Stomach smooth muscle (tissue), 2 donors: ENCODE measurements around the gene TSPAN18.

Source experiments
- H3K27ac ChIP-seq: one replicate; pipeline ENCODE4 v1.7.0; 2013; ENCODE audit warnings: mild to moderate bottlenecking, low read length, inconsistent platforms
- H3K27me3 ChIP-seq, 2 donors: one replicate each; pipeline ENCODE4 v1.7.0; 2013; ENCODE audit warnings: low read length in 2 of 2; ENCODE audit not compliant: insufficient read depth in 2 of 2, control insufficient read depth in 1 of 2
- H3K36me3 ChIP-seq, 2 donors: one replicate each; pipeline ENCODE4 v1.7.0; 2013; ENCODE audit warnings: low read length in 2 of 2; ENCODE audit not compliant: control insufficient read depth in 2 of 2, insufficient read depth in 2 of 2
- H3K4me1 ChIP-seq: one replicate; pipeline ENCODE4 v1.7.0; 2013; ENCODE audit warnings: low read length; ENCODE audit not compliant: control insufficient read depth, insufficient read depth
- H3K4me3 ChIP-seq, 2 donors: one replicate each; pipeline ENCODE4 v1.7.0; 2013; ENCODE audit warnings: low read length in 2 of 2
- H3K9ac ChIP-seq, 2 donors: one replicate each; pipeline ENCODE4 v1.7.0; 2013; ENCODE audit warnings: low read length in 2 of 2, mild to moderate bottlenecking in 1 of 2
- H3K9me3 ChIP-seq, 2 donors: one replicate each; pipeline ENCODE4 v1.7.0; 2013; ENCODE audit warnings: low read length in 2 of 2; ENCODE audit not compliant: control insufficient read depth in 2 of 2
- donor health status: healthy.
- donor health status: Pancreatic carcinoma.

TSPAN18 gene

DNA sequence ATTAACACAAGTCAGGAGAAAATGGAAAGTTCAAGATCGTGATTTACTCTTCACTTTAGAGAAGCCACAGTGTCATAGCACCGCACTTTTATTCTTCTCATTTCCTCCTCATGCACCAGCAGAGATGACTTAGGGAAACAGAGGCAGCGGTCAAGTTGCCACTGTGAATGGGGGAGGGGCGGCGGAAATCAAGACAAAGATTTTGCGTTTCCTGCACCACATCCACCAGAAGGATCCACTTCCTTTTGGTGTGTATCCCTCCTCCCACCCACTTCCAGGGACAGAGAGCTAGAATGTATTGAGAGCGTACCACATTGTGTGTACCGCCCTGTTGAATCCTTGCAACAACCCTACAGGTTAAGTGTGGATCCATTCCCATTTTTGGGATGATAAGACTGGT is 21.8 kb downstream of the TSPAN18 start:
- Histone ChIP-seq H3K4me1 (peaks cover 73% of the 10 kb centered on the region), H3K9ac (no peak overlapping the region), H3K4me3 (no peak overlapping the region), H3K27ac (peak overlapping the region; percentile 94), H3K36me3 (no peaks in the 10 kb centered on the region), H3K9me3 (no peaks in the 10 kb centered on the region), H3K27me3 (no peaks in the 10 kb centered on the region)

DNA sequence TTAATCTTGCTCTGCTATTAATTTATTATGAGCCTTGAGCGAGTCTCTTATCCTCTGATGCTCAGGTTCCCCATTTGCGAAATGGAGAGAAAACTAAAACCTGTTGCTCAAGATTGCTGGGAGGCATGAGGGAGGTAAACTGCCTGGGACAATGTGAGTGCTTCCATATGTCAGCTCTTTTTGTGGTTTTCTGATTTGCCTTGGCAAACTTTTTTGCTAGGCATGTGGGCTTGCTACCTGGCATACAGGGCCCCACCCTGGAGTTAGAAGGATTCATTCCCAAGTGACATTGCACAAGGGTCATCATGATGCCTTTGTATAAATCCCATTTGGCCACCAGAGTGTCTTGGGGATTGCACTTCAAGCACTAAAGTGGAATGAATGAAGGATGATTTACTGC is 22.4 kb downstream of the TSPAN18 start:
- Histone ChIP-seq H3K4me1 (peaks cover 73% of the 10 kb centered on the region), H3K9me3 (no peaks in the 10 kb centered on the region), H3K27ac (peak overlapping the region; percentile 94), H3K27me3 (no peaks in the 10 kb centered on the region), H3K9ac (no peak overlapping the region), H3K4me3 (no peak overlapping the region), H3K36me3 (no peaks in the 10 kb centered on the region)

DNA sequence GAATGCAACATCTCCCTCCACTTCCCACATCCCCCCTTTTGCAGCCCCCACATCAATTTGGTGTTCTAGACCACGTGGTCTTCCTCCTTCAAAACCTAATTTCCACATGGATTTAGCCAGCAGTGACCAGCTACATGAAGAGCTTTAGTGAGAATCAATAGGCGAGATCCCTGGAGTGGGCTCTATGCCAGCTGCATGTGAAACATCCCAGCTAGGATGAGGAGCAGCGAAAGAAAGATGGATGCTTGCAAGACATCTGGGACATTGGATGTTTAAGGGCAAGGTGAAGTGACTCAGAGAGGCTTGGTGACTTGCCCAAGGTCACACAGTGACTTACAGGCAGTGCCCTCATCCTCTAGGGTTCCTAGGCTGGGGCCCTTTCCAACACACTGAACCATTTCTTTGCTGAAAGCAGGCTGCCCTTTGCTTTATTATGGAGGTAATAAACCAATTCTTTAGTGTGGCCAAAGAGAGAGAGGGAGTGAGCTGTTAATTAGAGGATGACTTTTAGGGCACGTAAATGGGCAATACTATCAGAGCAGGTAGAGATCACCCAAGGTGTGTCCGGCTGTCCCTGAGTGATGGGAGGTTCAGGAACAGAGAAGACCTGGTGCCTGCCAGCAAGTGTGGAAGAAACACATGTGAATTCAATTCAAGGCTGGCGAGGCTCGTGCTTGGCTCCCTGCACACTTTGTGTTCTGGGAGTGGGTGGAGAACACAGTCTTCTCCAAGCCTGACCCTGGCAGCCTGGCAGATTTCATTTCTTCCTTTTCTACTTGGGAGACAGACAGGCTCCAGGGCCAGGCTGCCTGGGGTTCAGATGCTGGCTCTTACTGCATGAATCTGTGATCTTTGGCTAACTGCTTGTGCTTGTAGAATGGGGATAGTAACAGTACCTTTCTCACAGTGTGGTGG is 24.0 kb downstream of the TSPAN18 start:
- Histone ChIP-seq H3K27ac (peak overlapping the region; percentile 94), H3K36me3 (no peaks in the 10 kb centered on the region), H3K9me3 (no peaks in the 10 kb centered on the region), H3K4me3 (no peak overlapping the region), H3K9ac (no peak overlapping the region), H3K27me3 (no peaks in the 10 kb centered on the region), H3K4me1 (peaks cover 77% of the 10 kb centered on the region)

DNA sequence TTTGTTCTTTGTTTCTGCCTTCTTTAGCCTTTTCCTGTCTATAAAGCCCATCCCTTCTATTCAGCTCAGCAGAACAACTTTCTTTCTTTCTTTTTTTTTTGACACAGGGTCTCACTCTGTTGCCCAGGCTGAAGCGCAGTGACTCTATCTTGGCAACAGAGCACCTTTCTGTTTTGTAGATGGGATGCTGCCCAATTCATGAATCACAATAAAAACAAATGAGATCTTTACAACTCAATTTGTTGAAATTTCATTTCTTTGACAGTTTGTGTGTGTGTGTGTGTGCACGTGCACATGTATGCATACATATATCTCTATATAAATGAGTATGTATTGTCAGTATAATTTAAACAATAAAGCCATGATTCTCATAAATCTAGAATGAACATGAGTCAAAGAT is 25.5 kb downstream of the TSPAN18 start:
- peak overlapping the region; percentile 94 for H3K27ac ChIP-seq
- no peaks in the 10 kb centered on the region for H3K27me3 ChIP-seq
- H3K9me3 ChIP-seq: no peaks in the 10 kb centered on the region
- peaks cover 68% of the 10 kb centered on the region for H3K4me1 ChIP-seq
- no peak overlapping the region for H3K4me3 ChIP-seq
- H3K9ac ChIP-seq: no peak overlapping the region
- no peaks in the 10 kb centered on the region for H3K36me3 ChIP-seq

DNA sequence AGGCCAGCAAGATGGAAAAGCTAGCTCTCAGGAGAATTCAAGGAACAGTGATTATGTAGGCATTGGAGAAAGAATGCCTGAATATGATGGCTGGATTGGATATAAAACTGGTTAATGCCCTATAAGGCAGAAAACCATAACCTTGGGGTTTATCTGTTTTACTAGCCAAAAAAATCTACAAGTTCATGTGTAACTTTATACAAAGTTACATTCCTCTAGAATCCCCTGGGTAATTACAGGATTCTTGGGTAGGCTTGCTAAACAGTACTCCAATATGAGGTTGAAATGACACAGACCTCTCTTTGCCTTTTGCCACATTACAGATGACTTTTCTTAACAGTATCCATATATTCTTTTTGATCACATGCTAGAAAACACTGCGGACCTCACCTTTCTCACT is 26.0 kb downstream of the TSPAN18 start:
- H3K27me3 ChIP-seq: no peaks in the 10 kb centered on the region
- H3K27ac ChIP-seq: no peak overlapping the region
- no peak overlapping the region for H3K9ac ChIP-seq

DNA sequence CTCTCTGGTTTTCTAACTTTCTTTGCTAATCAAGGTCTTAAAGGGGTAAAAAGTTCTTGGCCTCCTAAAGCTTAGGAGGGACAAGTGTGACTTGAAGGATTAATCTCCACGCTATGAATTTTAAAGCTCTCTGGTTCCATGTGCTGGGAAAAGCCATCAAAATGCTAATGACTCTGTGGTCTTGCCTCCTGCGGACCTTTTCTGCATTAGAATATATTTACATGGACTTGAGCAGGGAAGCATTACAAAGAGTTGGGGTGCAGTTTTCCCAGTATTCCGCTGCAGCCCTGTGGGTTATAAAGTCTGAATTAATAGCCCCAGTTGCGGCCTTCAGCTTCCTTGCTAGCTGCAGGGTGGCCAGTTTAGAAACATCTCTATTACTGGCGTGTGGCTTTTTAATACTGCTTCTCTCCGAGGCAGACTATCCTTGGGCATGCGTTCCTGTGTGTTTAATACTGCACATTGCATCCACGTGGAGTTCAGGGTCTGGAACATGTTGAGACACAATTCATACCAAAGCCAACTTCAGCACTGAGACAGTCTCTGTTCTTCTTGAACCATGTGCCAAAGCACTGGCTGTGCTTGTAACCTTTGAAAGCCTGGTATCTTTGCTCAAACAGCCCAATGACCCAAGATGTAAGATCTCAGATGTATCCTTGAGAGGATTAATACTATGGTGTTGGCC is 27.3 kb downstream of the TSPAN18 start:
- peak overlapping the region; percentile 88 for H3K27ac ChIP-seq
- peak overlapping the region in 1 of 2 donors; percentile 44 for H3K4me3 ChIP-seq
- H3K9me3 ChIP-seq: peaks cover 0 to 4% of the 10 kb centered on the region in 2 donors
- H3K36me3 ChIP-seq: no peaks in the 10 kb centered on the region
- peaks cover 58% of the 10 kb centered on the region for H3K4me1 ChIP-seq
- no peaks in the 10 kb centered on the region for H3K27me3 ChIP-seq
- peak overlapping the region; percentile 27 to 29 for H3K9ac ChIP-seq

More for the DNA sequence above, 26.0 kb downstream of the TSPAN18 start:
- no peak overlapping the region for H3K4me3 ChIP-seq
- H3K36me3 ChIP-seq: no peaks in the 10 kb centered on the region
- H3K4me1 ChIP-seq: peaks cover 64% of the 10 kb centered on the region
- H3K9me3 ChIP-seq: no peaks in the 10 kb centered on the region

DNA sequence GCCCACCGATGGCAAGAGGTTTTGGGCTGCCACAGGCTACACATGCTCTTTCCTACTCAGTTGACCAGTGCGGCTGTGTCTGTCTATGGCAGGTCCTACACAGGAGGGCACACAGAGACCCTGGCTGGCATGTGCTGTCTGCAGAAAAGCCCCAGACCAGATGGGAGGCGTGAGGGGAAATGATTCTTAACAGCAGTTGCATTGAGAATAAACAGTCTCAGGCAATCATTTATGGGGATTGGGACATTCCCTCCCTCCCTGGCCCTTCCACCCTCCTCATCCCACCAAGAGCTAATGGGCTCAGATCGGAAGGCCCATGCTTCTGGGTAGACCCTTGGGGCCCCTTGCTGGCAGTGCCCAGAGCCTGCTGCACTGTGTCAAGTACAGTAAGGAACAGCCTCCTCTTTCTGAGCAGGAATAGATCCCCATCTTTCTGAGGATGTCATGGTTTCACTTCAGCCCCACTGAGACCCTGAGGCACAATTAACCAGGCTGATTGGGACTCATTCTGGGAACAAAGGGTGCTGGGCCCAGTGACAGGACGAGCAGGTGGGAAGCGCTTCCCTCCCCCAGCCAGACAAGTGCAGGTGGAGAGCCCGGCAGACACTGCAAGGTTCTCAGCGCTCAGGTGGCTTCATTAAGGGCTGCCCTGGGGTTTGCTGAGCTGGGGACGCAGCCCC is 28.3 kb downstream of the TSPAN18 start:
- Histone ChIP-seq H3K27me3 (no peaks in the 10 kb centered on the region), H3K9me3 (peaks cover 0 to 4% of the 10 kb centered on the region in 2 donors), H3K9ac (peak overlapping the region in 1 of 2 donors; percentile 47), H3K36me3 (no peaks in the 10 kb centered on the region), H3K27ac (peak overlapping the region; percentile 88), H3K4me1 (peaks cover 67% of the 10 kb centered on the region), H3K4me3 (peak overlapping the region; percentile 0 to 44)

DNA sequence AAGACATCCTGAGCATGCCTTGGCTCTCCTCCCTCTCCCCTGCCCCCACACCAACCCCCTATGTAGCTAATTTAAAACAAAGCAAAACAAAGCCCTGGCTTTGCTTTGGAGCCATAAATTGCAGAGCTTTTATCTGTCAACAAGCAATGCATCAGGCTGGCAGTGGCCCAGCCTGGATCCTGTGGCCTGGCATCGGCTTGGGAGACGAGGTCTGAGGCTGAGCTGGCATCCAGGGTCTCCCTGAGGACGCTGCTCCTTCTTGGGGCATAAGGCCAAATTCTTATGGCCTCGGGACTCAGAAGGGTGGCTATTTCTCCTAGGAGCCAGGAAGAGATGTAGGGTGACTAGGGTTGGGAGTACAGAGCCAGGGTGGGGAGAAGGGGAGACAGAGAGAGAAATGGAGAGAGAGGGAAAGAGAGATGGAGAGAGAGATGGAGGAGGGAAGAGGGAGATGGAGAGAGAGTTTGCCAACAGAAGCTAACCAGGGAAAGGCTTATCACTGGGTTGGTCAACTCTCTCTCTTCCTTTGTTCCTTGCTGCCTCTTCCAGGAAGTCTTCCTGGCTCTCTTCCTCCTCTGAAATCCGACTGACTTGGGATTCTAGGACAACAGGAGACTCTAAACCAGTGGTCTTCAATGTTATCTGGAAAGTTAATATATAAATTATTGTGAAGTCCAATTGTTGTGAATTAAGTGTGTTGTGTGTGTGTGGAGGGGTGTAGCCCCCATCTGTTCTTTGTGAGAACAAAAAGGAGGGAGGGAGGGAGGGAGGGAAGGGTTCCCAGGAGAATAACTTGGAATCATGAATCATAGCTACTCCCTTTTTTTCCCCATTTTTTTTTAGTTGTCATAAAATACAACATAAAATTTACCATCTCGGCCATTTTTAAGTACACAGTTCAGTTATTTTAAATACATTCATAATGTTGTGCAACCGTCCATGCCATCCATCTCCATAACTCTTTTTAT is 29.1 kb downstream of the TSPAN18 start:
- H3K9ac ChIP-seq: peak overlapping the region in 1 of 2 donors; percentile 36
- no peaks in the 10 kb centered on the region for H3K36me3 ChIP-seq
- H3K27me3 ChIP-seq: no peaks in the 10 kb centered on the region
- H3K27ac ChIP-seq: peak overlapping the region; percentile 88
- H3K4me3 ChIP-seq: peak overlapping the region in 1 of 2 donors; percentile 44
- peaks cover 66% of the 10 kb centered on the region for H3K4me1 ChIP-seq
- peaks cover 0 to 4% of the 10 kb centered on the region in 2 donors for H3K9me3 ChIP-seq

DNA sequence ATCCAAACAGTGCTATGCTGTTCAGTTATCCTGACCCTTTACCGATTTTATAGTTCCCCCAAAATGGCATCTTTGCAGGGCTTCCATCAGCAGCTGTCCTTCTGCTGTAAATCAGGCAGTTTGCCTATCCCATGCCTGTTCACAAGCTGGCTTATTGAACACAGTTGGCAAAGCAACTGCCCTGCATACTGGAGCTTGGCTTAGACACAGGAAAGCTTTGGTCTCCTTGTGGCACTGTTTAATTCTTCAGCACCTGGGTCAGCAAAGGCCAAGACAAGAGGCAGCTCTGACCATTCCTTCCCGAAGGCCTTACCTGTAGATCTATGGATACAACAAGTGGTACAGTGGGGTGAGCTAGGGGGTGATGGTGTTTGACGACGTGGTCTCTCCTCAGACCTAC is 32.2 kb downstream of the TSPAN18 start:
- H3K27me3 ChIP-seq: no peaks in the 10 kb centered on the region
- H3K9me3 ChIP-seq: peaks cover 0 to 4% of the 10 kb centered on the region in 2 donors
- H3K27ac ChIP-seq: peak overlapping the region; percentile 88
- H3K36me3 ChIP-seq: no peaks in the 10 kb centered on the region
- no peak overlapping the region for H3K9ac ChIP-seq
- H3K4me1 ChIP-seq: peaks cover 67% of the 10 kb centered on the region
- no peak overlapping the region for H3K4me3 ChIP-seq
